ENCODE measurements around the gene CCDC175.

Gene CCDC175

GRCh38 chr14:59482541-59483331 lies 93.9 kb downstream of the CCDC175 start:
- DNase-seq = peak in 4 of 51 donors; percentile 7 to 57 (median 13)

DNA sequence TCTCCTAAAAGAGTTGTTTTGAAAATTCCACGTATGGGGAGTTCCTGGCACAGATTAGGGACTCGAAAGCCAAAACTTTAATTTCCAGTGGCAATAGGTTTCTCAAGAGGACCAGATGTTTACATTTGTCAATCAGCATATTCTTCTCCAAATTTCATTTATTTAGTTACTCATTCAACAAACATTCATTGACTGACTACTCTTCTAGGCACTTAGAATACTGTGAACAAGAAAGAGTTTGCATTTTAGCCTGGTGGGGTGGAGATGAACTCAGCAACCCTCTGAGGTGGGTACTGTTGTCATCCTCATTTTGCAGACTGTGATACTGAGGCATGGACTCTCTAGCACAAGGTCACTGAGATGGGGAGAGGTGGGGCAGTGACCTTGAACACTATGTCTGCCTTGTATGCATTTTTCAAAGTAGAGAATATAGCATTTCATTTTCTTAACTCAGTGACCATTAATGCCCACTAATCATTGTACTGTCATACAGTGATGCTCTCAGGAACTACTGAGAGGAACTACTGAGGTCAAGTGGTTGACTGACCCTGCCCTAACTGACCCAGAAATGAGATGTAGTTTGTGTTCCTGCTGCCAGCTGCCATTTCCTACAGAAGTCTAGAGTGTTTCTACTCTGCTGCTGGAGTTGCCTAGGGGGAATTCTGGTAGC lies 94.6 kb downstream of the CCDC175 start:
- DNase-seq = no peak

DNA sequence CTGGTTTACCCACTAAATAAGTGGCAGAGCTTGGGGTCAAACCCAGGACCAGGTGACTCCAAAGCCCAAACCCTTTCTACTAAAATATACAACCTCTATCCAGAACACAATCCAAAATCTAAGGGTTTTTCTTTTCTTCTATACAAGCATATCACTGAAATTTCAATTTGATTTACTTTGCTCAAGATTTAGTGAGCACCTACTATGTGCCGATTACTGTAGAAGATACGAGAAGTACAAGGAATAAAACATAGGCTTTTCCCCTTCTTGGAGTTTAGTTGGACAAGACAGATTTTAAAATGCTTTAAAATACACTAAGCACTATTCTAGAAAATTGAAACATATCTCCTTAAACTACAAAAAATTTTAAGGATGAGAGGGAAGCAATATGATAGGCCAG lies 95.2 kb downstream of the CCDC175 start:
- no peak for DNase-seq

DNA sequence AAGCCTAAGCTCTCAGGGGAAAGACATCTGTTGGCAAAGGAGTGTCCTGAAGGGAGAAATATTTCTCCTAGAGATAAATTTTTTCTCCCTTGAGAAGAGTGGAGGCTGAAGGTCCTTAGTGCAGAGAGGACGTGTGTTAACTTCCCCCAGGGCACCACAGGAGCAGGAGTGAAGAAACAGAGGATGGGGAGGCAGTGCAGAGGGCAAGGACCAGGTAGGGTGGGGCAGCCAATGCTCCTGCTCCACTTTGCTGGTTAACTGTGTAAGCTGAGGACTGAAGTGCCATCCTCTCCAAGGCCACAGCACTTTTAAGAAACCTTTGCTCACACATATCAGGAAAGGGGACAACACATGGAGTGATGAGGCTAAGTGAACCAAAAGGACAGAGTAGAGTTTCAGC lies 96.4 kb downstream of the CCDC175 start:
- DNase-seq = no peak

- no peak for DNase-seq
These were observed 98.1 kb downstream of the CCDC175 start for GRCh38 chr14:59478540-59478939.

- DNase-seq = no peak
These were observed 100.9 kb downstream of the CCDC175 start for GRCh38 chr14:59475709-59476108.

- no peak for DNase-seq
These were observed 102.4 kb downstream of the CCDC175 start for GRCh38 chr14:59474172-59474571.

- DNase-seq = peak in 33 of 51 donors; percentile 16 to 88 (median 67)
These were observed 111.1 kb downstream of the CCDC175 start, which contains the start of gene GPR135 for GRCh38 chr14:59465316-59466135. TSS of gene GPR135 (minus strand) at chr14:59465380. CDS start at chr14:59465226, 154 bp downstream.

DNA sequence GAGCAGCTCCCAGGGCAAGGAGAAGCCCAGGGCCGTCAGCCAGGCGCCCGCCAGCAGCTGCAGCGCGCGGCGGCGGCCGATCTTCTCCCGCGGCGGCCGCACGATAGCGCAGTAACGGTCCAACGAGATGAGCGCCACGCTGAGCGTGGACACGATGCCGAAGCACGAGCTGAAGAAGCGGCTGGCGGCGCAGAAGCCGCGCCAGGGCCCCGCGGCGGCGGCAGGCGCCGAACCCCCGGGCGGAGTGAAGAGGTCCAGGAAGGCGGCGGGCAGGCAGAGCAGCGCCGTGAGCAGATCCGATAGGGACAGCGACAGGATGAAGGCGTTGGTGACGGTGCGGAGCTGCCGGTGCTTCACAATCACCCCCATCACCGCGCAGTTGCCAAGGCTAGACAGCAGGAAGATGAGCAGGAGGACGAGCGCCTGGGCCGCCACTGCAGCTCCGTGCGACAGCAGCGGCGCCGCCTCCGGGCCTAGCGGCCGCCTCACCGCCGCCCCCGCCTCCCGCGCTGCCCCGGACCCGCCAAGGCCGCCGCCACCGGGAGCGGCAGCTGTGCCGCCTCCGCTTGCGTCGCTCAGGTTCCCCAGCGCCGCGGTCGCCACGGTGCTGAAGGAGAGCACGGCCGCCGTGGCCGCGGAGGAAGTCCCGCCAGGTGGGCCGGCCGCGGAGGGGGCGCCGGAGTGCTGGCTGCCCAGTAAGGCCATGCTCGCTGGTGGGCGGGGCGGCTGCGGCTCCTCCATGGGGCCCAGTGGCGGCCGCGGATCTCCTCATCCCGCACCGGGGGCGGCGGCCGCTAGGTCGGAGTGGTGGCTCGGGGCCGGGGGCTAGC lies 111.9 kb downstream of the CCDC175 start:
- peak in 41 of 51 donors; percentile 16 to 88 (median 63) for DNase-seq

GRCh38 chr14:59463787-59464485 lies 112.7 kb downstream of the CCDC175 start:
- DNase-seq = peak in 17 of 51 donors; percentile 20 to 70 (median 35)

DNA sequence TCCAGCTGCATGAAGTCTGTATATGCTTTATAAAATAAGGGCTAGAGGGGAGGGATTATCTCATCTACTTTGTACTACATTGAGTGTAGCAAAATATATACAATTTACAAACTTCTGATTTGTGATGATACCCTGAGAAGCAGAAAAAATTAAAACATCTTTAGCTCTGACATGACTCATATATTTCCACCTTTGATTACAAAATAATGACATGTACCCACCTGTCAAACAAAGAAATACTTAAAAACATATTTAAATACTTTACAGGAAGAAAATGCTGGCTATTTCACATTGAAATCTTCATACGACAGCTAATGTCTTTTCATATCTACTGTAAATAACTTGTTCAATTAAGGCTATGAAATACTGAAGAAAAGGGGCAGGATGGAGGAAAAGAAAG lies 114.7 kb downstream of the CCDC175 start:
- DNase-seq = no peak

GRCh38 chr14:59460378-59460777 lies 116.2 kb downstream of the CCDC175 start:
- DNase-seq = no peak

DNA sequence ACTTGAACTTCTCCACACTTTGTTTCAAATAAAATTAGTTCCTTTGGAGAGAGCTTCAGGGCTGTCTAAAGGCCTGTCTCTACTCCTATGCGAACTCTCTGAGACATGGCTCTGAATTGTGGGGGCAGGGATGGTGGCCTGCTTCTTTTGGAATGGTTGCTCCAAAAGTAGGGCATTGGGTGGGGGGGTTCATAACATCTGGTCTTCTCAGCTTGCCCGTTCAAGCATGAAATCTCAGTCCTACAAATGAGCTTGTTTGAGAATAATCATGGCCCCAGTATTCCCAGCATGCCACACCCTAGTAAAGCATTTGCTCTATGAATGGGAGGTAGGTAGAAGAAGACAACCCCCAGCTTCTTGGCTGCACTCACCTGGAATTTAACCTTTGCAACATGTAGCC lies 118.1 kb downstream of the CCDC175 start:
- DNase-seq = no peak

- DNase-seq = no peak
These were observed 121.2 kb downstream of the CCDC175 start for GRCh38 chr14:59455411-59455810.
